SU-DHL-6 (cell line): Measurements from ENCODE around the gene TMEM233.

ENCODE experiments used
- CTCF ChIP-seq: fragments of 200-600 bp; sonication (generic); IDR thresholded peaks from one replicate; pipeline ENCODE4 v1.5.1; 2017; ENCODE audit warnings: antibody characterized with exemption, mild to moderate bottlenecking, low read length, moderate library complexity; ENCODE audit not compliant: insufficient read depth, poor library complexity, severe bottlenecking
- EZH2phosphoT487 ChIP-seq: fragments of 200-600 bp; sonication (generic), shearing (Covaris generic); conservative IDR thresholded peaks from 2 replicates; pipeline ENCODE4 v1.6.1; 2018; ENCODE audit warnings: mild to moderate bottlenecking, antibody characterized with exemption, low read length, moderate library complexity, mixed read lengths

- TF ChIP-seq CTCF (no peak), EZH2phosphoT487 (no peak)
These were observed 91.8 kb downstream of the TMEM233 start for GRCh38 chr12:119685375-119685774.
